Panc1 (cell line): ENCODE data around the gene PGLYRP2. TPM values are rescaled to one million over a fixed set of nuclear protein-coding genes. Genes with fewer than 3 reads are reported as not detected.

Experiments used
- ATAC-seq: fragments of 200-7000 bp; cut with Tn5 transposase; 2 replicates; pipeline ENCODE4 v1.9.1; 2020; ENCODE audit warnings: mild to moderate bottlenecking, moderate library complexity
- BruUV-seq: library from RNA; stranded (reverse); fragments of 400-500 nt; replicated peaks from 2 replicates; lab custom pipeline; 2021; lab: Mats Ljungman, UMichigan
- CTCF ChIA-PET: fragments of 300-600 bp; sonication (Branson Sonifier 250); formaldehyde crosslinking; loops from one replicate; lab custom pipeline; 2022; ENCODE audit warnings: antibody characterized with exemption; lab: Charles Lee
- POLR2A ChIA-PET: fragments of 300-600 bp; sonication (Branson Sonifier 250); formaldehyde crosslinking; loops from one replicate; lab custom pipeline; 2022; ENCODE audit warnings: antibody characterized with exemption; lab: Charles Lee
- DNase-seq: peaks from one replicate; pipeline ENCODE4 v3.0.0-alpha.2; 2010; ENCODE audit warnings: low read depth, low spot score
- H3K27ac ChIP-seq: 2 replicates; pipeline ENCODE4 v1.5.1; 2011; ENCODE audit warnings: mild to moderate bottlenecking, low read length, inconsistent platforms
- H3K27me3 ChIP-seq: fragments of 200-500 bp; sonication (Bioruptor generic); 2 replicates; pipeline ENCODE4 v1.6.0; 2014; ENCODE audit warnings: low read length, inconsistent platforms; ENCODE audit not compliant: control insufficient read depth, insufficient read depth
- H3K36me3 ChIP-seq: fragments of 200-500 bp; sonication (Bioruptor generic); 2 replicates; pipeline ENCODE4 v1.5.1; 2014; ENCODE audit warnings: inconsistent platforms, mild to moderate bottlenecking, low read length, moderate library complexity; ENCODE audit not compliant: control insufficient read depth, insufficient read depth
- H3K4me1 ChIP-seq: 2 replicates; pipeline ENCODE4 v1.5.1; 2011; ENCODE audit warnings: inconsistent platforms, mild to moderate bottlenecking, low read length, moderate library complexity; ENCODE audit not compliant: control insufficient read depth, insufficient read depth
- H3K4me3 ChIP-seq, 2 experiments: 2 replicates each; pipeline ENCODE4 v1.5.1; 2011 to 2012; ENCODE audit warnings: low read depth in 2 of 2, low read length in 2 of 2, mild to moderate bottlenecking in 2 of 2, inconsistent platforms in 1 of 2, moderate library complexity in 1 of 2
- H3K9me3 ChIP-seq: fragments of 200-500 bp; sonication (Bioruptor generic); 2 replicates; pipeline ENCODE4 v1.5.1; 2014; ENCODE audit warnings: low read depth, mild to moderate bottlenecking, inconsistent platforms, low read length, moderate library complexity; ENCODE audit not compliant: control insufficient read depth, insufficient read depth
- CTCF ChIP-seq: fragments of 450-650 bp; IDR thresholded peaks from 2 replicates; pipeline ENCODE4 v1.5.1; 2017; ENCODE audit warnings: mild to moderate bottlenecking
- POLR2AphosphoS5 ChIP-seq: IDR thresholded peaks from 2 replicates; pipeline ENCODE4 v1.6.1; 2012; ENCODE audit warnings: mild to moderate bottlenecking, low read depth, low read length, moderate library complexity
- REST ChIP-seq, 2 experiments: IDR thresholded peaks; 2 replicates each; pipeline ENCODE4 v1.6.1; 2011 to 2012; ENCODE audit warnings: low read depth in 2 of 2, control low read depth in 1 of 2, low read length in 1 of 2, mild to moderate bottlenecking in 1 of 2, moderate library complexity in 1 of 2; ENCODE audit not compliant: insufficient read depth in 1 of 2
- SIN3A ChIP-seq: IDR thresholded peaks from 2 replicates; pipeline ENCODE4 v1.6.1; 2012; ENCODE audit warnings: low read depth, mild to moderate bottlenecking, low read length, moderate library complexity, borderline replicate concordance; ENCODE audit not compliant: insufficient read depth
- TCF7L2 ChIP-seq: IDR thresholded peaks from 2 replicates; pipeline ENCODE4 v1.6.1; 2011; ENCODE audit warnings: mild to moderate bottlenecking, low read depth, low read length, inconsistent platforms
- in situ Hi-C: cut with HindIII; loops from 2 replicates; pipeline ENCODE4 v1.10.0; 2016; ENCODE audit warnings: low sequenced_read_pairs, low pct_unique_long_range_greater_than_20kb
- intact Hi-C: fragments of 100-400 bp; cut with micrococcal nuclease; formaldehyde crosslinking; loops from one replicate; pipeline ENCODE4 v1.10.0; 2022; ENCODE audit not compliant: unreplicated experiment
- total RNA-seq: library from RNA; stranded (reverse); gene quantifications from one replicate; pipeline ENCODE4 v1.2.1, GENCODE V29; 2021; ENCODE audit not compliant: unreplicated experiment

PGLYRP2 gene
- total RNA-seq, 1 experiment from 2014 or later, result not detected

GRCh38 chr19:15447057-15447456, 32.2 kb downstream of the PGLYRP2 start:
- in situ Hi-C loops, result no loop called here
- CTCF ChIA-PET, result no interaction called here

GRCh38 chr19:15445807-15446376, 33.4 kb downstream of the PGLYRP2 start:
- no peaks in the 10 kb centered on the region for H3K27me3 ChIP-seq
- ATAC-seq (no peak), DNase-seq (no peak)
- intact Hi-C loops, result no loop called here
- no peak overlapping the region for H3K4me3 ChIP-seq
- in situ Hi-C loops, result no loop called here
- CTCF ChIA-PET, result no interaction called here
- H3K9me3 ChIP-seq, result no peaks in the 10 kb centered on the region
- BruUV-seq, result no TSS peak
- H3K27ac ChIP-seq, result no peak overlapping the region
- TF ChIP-seq SIN3A (no peak), REST (IDR thresholded peaks at IDR 0.05; ENCODE audit: insufficient read depth in 1 of 2, low read depth in 2 of 2, low read length in 1 of 2) (no peak)
- POLR2A ChIA-PET, result no interaction called here
- H3K4me1 ChIP-seq, result no peaks in the 10 kb centered on the region; the same call in 1 of the 2 replicates
- H3K36me3 ChIP-seq, result no peaks in the 10 kb centered on the region

More at GRCh38 chr19:15447057-15447456, 32.2 kb downstream of the PGLYRP2 start:
- H3K27me3 ChIP-seq, result no peaks in the 10 kb centered on the region
- POLR2A ChIA-PET, result no interaction called here
- no peaks in the 10 kb centered on the region for H3K9me3 ChIP-seq
- no peak overlapping the region for H3K27ac ChIP-seq
- ATAC-seq (no peak), DNase-seq (no peak)
- no peaks in the 10 kb centered on the region; the same call in 1 of the 2 replicates for H3K4me1 ChIP-seq
- intact Hi-C loops, result no loop called here
- H3K36me3 ChIP-seq, result no peaks in the 10 kb centered on the region
- BruUV-seq, result no TSS peak
- H3K4me3 ChIP-seq, result no peak overlapping the region
- TF ChIP-seq POLR2AphosphoS5, result no peak
- no peak for TF ChIP-seq REST (IDR thresholded peaks at IDR 0.05; ENCODE audit: insufficient read depth in 1 of 2, low read depth in 2 of 2, low read length in 1 of 2)
- TF ChIP-seq SIN3A, result no peak
- TF ChIP-seq CTCF, result no peak
- no peak for TF ChIP-seq TCF7L2
